HepG2 (cell line): ENCODE results near the gene PARVB.

Source experiments
- CBX5 ChIP-seq: sonication (generic); formaldehyde crosslinking; IDR thresholded peaks from 2 replicates; pipeline ENCODE4 v1.4.0; 2020; ENCODE audit warnings: missing genetic modification reagents, borderline replicate concordance
- ERF ChIP-seq: IDR thresholded peaks from 2 replicates; pipeline ENCODE4 v1.6.1; 2018; ENCODE audit warnings: missing biosample characterization, missing genetic modification reagents
- KDM3A ChIP-seq: IDR thresholded peaks from 2 replicates; pipeline ENCODE4 v1.6.1; 2018; ENCODE audit warnings: low read depth, missing compliant biosample characterization
- RFX3 ChIP-seq: IDR thresholded peaks from 2 replicates; pipeline ENCODE4 v1.6.1; 2016; ENCODE audit warnings: missing biosample characterization, missing genetic modification reagents
- ZFP90 ChIP-seq: sonication (generic); formaldehyde crosslinking; IDR thresholded peaks from 2 replicates; pipeline ENCODE4 v1.8.0; 2022; ENCODE audit warnings: missing genetic modification reagents, mild to moderate bottlenecking, inconsistent platforms, borderline replicate concordance
- ZNF280B ChIP-seq: sonication (generic); formaldehyde crosslinking; IDR thresholded peaks from 2 replicates; pipeline ENCODE4 v1.5.0; 2020; ENCODE audit warnings: missing genetic modification reagents, mild to moderate bottlenecking, borderline replicate concordance
- ZNF281 ChIP-seq: sonication (generic); formaldehyde crosslinking; IDR thresholded peaks from 2 replicates; pipeline ENCODE4 v1.4.0; 2020; ENCODE audit warnings: missing genetic modification reagents, borderline replicate concordance
- ZNF432 ChIP-seq: sonication (generic); formaldehyde crosslinking; IDR thresholded peaks from 2 replicates; pipeline ENCODE4 v1.5.0; 2020; ENCODE audit warnings: missing genetic modification reagents, mild to moderate bottlenecking, borderline replicate concordance
- TF ChIP-seq, protein P1 (sequence below): sonication (generic); formaldehyde crosslinking; IDR thresholded peaks from 2 replicates; pipeline ENCODE4 v1.5.0; 2020; ENCODE audit warnings: mild to moderate bottlenecking, missing genetic modification reagents, moderate library complexity
- TF ChIP-seq, protein P2 (sequence below): IDR thresholded peaks from 2 replicates; pipeline ENCODE4 v1.6.1; 2018; ENCODE audit warnings: missing genetic modification reagents
- TF ChIP-seq, protein P3 (sequence below): sonication (generic); formaldehyde crosslinking; conservative IDR thresholded peaks from 2 replicates; pipeline ENCODE4 v1.4.0; 2020; ENCODE audit warnings: missing genetic modification reagents
- TF ChIP-seq, protein P4 (sequence below): sonication (generic); formaldehyde crosslinking; IDR thresholded peaks from 2 replicates; pipeline ENCODE4 v1.8.1; 2023; ENCODE audit warnings: missing genetic modification reagents, inconsistent platforms, borderline replicate concordance
- TF ChIP-seq, protein P5 (sequence below): sonication (generic); formaldehyde crosslinking; IDR thresholded peaks from 2 replicates; pipeline ENCODE4 v1.4.0; 2020; ENCODE audit warnings: missing genetic modification reagents, mild to moderate bottlenecking, borderline replicate concordance

DNA sequence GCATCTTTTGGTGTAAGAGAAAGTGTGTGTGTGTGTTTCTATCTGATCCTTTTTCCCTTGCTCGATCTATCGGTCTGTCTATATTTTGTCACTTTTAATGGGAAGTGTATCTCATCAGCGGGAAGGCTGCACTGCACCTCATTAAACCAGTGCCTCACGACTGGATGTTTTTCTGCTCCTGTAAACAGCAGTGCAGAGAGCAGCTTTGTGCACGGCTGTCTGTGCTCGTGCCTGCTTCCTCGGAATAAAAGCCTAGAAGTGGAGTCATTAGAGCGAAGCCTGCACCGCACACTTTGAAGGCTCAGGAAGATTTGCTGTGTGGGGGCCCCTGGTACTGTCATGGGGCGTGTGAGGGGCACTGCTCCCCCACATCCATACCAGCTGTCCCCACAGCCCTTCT, 129.6 kb downstream of the PARVB start:
- TF ChIP-seq, protein P1, sequence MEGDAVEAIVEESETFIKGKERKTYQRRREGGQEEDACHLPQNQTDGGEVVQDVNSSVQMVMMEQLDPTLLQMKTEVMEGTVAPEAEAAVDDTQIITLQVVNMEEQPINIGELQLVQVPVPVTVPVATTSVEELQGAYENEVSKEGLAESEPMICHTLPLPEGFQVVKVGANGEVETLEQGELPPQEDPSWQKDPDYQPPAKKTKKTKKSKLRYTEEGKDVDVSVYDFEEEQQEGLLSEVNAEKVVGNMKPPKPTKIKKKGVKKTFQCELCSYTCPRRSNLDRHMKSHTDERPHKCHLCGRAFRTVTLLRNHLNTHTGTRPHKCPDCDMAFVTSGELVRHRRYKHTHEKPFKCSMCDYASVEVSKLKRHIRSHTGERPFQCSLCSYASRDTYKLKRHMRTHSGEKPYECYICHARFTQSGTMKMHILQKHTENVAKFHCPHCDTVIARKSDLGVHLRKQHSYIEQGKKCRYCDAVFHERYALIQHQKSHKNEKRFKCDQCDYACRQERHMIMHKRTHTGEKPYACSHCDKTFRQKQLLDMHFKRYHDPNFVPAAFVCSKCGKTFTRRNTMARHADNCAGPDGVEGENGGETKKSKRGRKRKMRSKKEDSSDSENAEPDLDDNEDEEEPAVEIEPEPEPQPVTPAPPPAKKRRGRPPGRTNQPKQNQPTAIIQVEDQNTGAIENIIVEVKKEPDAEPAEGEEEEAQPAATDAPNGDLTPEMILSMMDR (CRISPR knock-in tag) = no peak
- TF ChIP-seq, protein P2, sequence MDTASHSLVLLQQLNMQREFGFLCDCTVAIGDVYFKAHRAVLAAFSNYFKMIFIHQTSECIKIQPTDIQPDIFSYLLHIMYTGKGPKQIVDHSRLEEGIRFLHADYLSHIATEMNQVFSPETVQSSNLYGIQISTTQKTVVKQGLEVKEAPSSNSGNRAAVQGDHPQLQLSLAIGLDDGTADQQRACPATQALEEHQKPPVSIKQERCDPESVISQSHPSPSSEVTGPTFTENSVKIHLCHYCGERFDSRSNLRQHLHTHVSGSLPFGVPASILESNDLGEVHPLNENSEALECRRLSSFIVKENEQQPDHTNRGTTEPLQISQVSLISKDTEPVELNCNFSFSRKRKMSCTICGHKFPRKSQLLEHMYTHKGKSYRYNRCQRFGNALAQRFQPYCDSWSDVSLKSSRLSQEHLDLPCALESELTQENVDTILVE (CRISPR knock-in tag) = no peak
- TF ChIP-seq ZNF432 (CRISPR knock-in tag) = no peak
- TF ChIP-seq, protein P3, sequence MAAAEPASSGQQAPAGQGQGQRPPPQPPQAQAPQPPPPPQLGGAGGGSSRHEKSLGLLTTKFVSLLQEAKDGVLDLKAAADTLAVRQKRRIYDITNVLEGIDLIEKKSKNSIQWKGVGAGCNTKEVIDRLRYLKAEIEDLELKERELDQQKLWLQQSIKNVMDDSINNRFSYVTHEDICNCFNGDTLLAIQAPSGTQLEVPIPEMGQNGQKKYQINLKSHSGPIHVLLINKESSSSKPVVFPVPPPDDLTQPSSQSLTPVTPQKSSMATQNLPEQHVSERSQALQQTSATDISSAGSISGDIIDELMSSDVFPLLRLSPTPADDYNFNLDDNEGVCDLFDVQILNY (CRISPR knock-in tag) = no peak
- TF ChIP-seq, protein P4, sequence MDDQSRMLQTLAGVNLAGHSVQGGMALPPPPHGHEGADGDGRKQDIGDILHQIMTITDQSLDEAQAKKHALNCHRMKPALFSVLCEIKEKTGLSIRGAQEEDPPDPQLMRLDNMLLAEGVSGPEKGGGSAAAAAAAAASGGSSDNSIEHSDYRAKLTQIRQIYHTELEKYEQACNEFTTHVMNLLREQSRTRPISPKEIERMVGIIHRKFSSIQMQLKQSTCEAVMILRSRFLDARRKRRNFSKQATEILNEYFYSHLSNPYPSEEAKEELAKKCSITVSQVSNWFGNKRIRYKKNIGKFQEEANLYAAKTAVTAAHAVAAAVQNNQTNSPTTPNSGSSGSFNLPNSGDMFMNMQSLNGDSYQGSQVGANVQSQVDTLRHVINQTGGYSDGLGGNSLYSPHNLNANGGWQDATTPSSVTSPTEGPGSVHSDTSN (CRISPR knock-in tag) = no peak
- no peak for TF ChIP-seq ZNF280B
- TF ChIP-seq ERF (CRISPR knock-in tag) = no peak
- TF ChIP-seq KDM3A (CRISPR knock-in tag) = no peak
- TF ChIP-seq ZNF281 (CRISPR knock-in tag) = no peak
- no peak for TF ChIP-seq RFX3 (CRISPR knock-in tag)
- no peak for TF ChIP-seq CBX5 (CRISPR knock-in tag)
- TF ChIP-seq, protein P5, sequence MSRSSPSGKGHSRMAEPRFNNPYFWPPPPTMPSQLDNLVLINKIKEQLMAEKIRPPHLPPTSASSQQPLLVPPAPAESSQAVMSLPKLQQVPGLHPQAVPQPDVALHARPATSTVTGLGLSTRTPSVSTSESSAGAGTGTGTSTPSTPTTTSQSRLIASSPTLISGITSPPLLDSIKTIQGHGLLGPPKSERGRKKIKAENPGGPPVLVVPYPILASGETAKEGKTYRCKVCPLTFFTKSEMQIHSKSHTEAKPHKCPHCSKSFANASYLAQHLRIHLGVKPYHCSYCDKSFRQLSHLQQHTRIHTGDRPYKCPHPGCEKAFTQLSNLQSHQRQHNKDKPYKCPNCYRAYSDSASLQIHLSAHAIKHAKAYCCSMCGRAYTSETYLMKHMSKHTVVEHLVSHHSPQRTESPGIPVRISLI (CRISPR knock-in tag) = no peak
- no peak for TF ChIP-seq ZFP90
